ENCODE results near the gene USP49.
"Not testable (repeated sequence)": the region's sequence is repeated elsewhere in the genome, so short reads cannot be mapped to it uniquely, and the experiment has no call there.

Gene USP49

GRCh38 chr6:41871691-41872090 lies 23.5 kb downstream of the USP49 start:
- DNase-seq: no peak

GRCh38 chr6:41859356-41859755 lies 35.8 kb downstream of the USP49 start:
- DNase-seq: no peak

- no peak for DNase-seq
These were observed 36.5 kb downstream of the USP49 start for GRCh38 chr6:41858703-41859102.

- DNase-seq: no peak
These were observed 44.3 kb downstream of the USP49 start for GRCh38 chr6:41850861-41851260.

- peak; percentile 87 for DNase-seq
These were observed 48.4 kb downstream of the USP49 start for GRCh38 chr6:41846666-41847237.

GRCh38 chr6:41843178-41843577 lies 52.0 kb downstream of the USP49 start:
- no peak for DNase-seq

- DNase-seq: no peak
These were observed 54.8 kb downstream of the USP49 start for GRCh38 chr6:41840326-41840725.

- no peak for DNase-seq
These were observed 58.5 kb downstream of the USP49 start for GRCh38 chr6:41836660-41837052.

- no peak for DNase-seq
These were observed 59.0 kb downstream of the USP49 start for GRCh38 chr6:41836022-41836659.

GRCh38 chr6:41832263-41832662 lies 62.9 kb downstream of the USP49 start:
- DNase-seq: no peak

GRCh38 chr6:41826343-41827022 lies 68.7 kb downstream of the USP49 start:
- DNase-seq: no peak

GRCh38 chr6:41824571-41825569 lies 70.3 kb downstream of the USP49 start:
- peak; percentile 81 for DNase-seq

- no peak for DNase-seq
These were observed 72.0 kb downstream of the USP49 start for GRCh38 chr6:41823178-41823577.

- DNase-seq: no peak
These were observed 73.2 kb downstream of the USP49 start for GRCh38 chr6:41822021-41822420.

- no peak for DNase-seq
These were observed 73.9 kb downstream of the USP49 start for GRCh38 chr6:41821266-41821665.

GRCh38 chr6:41818271-41819054 lies 76.7 kb downstream of the USP49 start:
- DNase-seq: no peak

GRCh38 chr6:41815587-41815986 lies 79.6 kb downstream of the USP49 start:
- DNase-seq: no peak

GRCh38 chr6:41814629-41815028 lies 80.5 kb downstream of the USP49 start:
- DNase-seq: no peak

GRCh38 chr6:41813956-41814355 lies 81.2 kb downstream of the USP49 start:
- DNase-seq: no peak

- no peak for DNase-seq
These were observed 81.7 kb downstream of the USP49 start for GRCh38 chr6:41813469-41813868.

- not testable (repeated sequence) for DNase-seq
These were observed 83.2 kb downstream of the USP49 start for GRCh38 chr6:41811946-41812345.

- no peak for DNase-seq
These were observed 84.1 kb downstream of the USP49 start for GRCh38 chr6:41811095-41811494.

Data from DMS53 (cell line).